ENCODE data around the gene XAF1. TPM values are rescaled to one million over a fixed set of nuclear protein-coding genes. Genes with fewer than 3 reads are reported as not detected.
A peak's percentile ranks its signal among the peaks of the same experiment; 100 is the strongest.

Gene XAF1
- polyA plus RNA-seq, 1 donor (not counting 4 experiments of a cell fraction or from before 2014, with no cell fraction given): 10.6 TPM

DNA sequence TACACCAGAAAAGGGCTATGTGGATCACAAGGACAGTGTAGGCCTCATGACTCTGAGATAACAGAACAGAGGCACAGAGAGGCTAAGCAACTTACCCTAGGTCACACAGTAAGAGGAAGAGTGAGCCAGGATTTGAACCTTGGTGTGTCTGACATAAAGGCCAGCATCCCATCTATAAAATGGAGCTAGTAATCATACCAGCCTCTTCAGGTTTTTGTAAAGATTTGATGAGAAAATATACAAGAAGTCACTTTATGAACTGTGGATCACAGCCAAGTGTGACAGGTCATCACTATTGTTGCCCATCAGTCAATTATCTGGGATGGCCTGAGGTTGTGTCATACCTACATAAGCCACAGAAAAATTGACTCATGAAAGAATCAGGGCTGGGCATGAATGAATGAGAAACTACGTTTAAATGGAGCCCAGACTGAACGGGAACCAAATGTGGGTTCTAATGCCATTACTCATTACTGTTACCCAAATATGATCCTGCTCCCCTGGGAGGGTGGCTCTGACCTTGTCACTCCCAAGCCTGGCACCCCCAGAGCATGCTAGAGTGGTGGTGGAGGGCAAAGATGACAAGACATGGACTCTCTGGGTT, 41.1 kb downstream of the XAF1 start:
- peak; percentile 86 for FAIRE-seq
- Histone ChIP-seq H2AFZ (ENCODE audit: control insufficient read depth, low read length) (no peak overlapping the region), H3K36me3 (ENCODE audit: control insufficient read depth in 2 of 2, extremely low read depth in 1 of 2, insufficient read depth in 2 of 2, low read length in 2 of 2) (no peaks in the 10 kb centered on the region)

GRCh38 chr17:6797718-6798351, 42.0 kb downstream of the XAF1 start:
- Histone ChIP-seq H3K4me1 (ENCODE audit: control insufficient read depth, extremely low read depth, insufficient read depth, low read length) (peaks cover 24% of the 10 kb centered on the region), H3K9me1 (ENCODE audit: control insufficient read depth, extremely low read depth, insufficient read depth, low read length) (no peaks in the 10 kb centered on the region), H3K4me3 (ENCODE audit: control insufficient read depth in 2 of 3, extremely low read depth in 1 of 3, insufficient read depth in 2 of 3, low read depth in 1 of 3, low read length in 3 of 3) (no peak overlapping the region), H3K36me3 (ENCODE audit: control insufficient read depth in 2 of 2, extremely low read depth in 1 of 2, insufficient read depth in 2 of 2, low read length in 2 of 2) (no peaks in the 10 kb centered on the region), H3K4me2 (ENCODE audit: control insufficient read depth, extremely low read depth, insufficient read depth, low read depth, low read length) (peak overlapping the region; percentile 18), H3K27ac (ENCODE audit: control insufficient read depth, insufficient read depth, low read length) (no peak overlapping the region), H3K9ac (ENCODE audit: control insufficient read depth, extremely low read depth, insufficient read depth, low read length) (no peak overlapping the region), H4K20me1 (ENCODE audit: control insufficient read depth, extremely low read depth, insufficient read depth, low read length) (no peaks in the 10 kb centered on the region), H2AFZ (ENCODE audit: control insufficient read depth, low read length) (no peak overlapping the region), H3K27me3 (ENCODE audit: control insufficient read depth, extremely low read depth, insufficient read depth, low read length) (no peaks in the 10 kb centered on the region), H3K79me2 (ENCODE audit: control insufficient read depth, insufficient read depth, low read length) (no peaks in the 10 kb centered on the region), H3K9me3 (ENCODE audit: control insufficient read depth, low read depth, low read length) (no peaks in the 10 kb centered on the region)
- FAIRE-seq: no peak
- DNase-seq (ENCODE audit: low read depth, low spot score): no peak
- dilution Hi-C loops (cut with MboI; ENCODE audit: extremely low pct_ligation_motif_present, low sequenced_read_pairs): no loop called here
- TF ChIP-seq EZH2 (IDR thresholded peaks at IDR 0.05; ENCODE audit: low read length): no peak
- TF ChIP-seq, protein P1, sequence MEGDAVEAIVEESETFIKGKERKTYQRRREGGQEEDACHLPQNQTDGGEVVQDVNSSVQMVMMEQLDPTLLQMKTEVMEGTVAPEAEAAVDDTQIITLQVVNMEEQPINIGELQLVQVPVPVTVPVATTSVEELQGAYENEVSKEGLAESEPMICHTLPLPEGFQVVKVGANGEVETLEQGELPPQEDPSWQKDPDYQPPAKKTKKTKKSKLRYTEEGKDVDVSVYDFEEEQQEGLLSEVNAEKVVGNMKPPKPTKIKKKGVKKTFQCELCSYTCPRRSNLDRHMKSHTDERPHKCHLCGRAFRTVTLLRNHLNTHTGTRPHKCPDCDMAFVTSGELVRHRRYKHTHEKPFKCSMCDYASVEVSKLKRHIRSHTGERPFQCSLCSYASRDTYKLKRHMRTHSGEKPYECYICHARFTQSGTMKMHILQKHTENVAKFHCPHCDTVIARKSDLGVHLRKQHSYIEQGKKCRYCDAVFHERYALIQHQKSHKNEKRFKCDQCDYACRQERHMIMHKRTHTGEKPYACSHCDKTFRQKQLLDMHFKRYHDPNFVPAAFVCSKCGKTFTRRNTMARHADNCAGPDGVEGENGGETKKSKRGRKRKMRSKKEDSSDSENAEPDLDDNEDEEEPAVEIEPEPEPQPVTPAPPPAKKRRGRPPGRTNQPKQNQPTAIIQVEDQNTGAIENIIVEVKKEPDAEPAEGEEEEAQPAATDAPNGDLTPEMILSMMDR (optimal IDR thresholded peaks at IDR 0.05 in 1 of 3, IDR thresholded peaks at IDR 0.05 in 1 of 3, conservative IDR thresholded peaks at IDR 0.05 in 1 of 3; ENCODE audit: extremely low read depth in 1 of 3, insufficient read depth in 2 of 3, low read length in 3 of 3): no peak

More for the DNA sequence above, 41.1 kb downstream of the XAF1 start:
- Histone ChIP-seq H3K9ac (ENCODE audit: control insufficient read depth, extremely low read depth, insufficient read depth, low read length) (no peak overlapping the region), H3K9me3 (ENCODE audit: control insufficient read depth, low read depth, low read length) (no peaks in the 10 kb centered on the region), H3K27me3 (ENCODE audit: control insufficient read depth, extremely low read depth, insufficient read depth, low read length) (no peaks in the 10 kb centered on the region), H3K9me1 (ENCODE audit: control insufficient read depth, extremely low read depth, insufficient read depth, low read length) (no peaks in the 10 kb centered on the region), H3K27ac (ENCODE audit: control insufficient read depth, insufficient read depth, low read length) (peak overlapping the region; percentile 8), H3K4me2 (ENCODE audit: control insufficient read depth, extremely low read depth, insufficient read depth, low read depth, low read length) (peak overlapping the region; percentile 41), H3K4me1 (ENCODE audit: control insufficient read depth, extremely low read depth, insufficient read depth, low read length) (peaks cover 24% of the 10 kb centered on the region), H3K4me3 (ENCODE audit: control insufficient read depth in 2 of 3, extremely low read depth in 1 of 3, insufficient read depth in 2 of 3, low read depth in 1 of 3, low read length in 3 of 3) (no peak overlapping the region), H3K79me2 (ENCODE audit: control insufficient read depth, insufficient read depth, low read length) (no peaks in the 10 kb centered on the region), H4K20me1 (ENCODE audit: control insufficient read depth, extremely low read depth, insufficient read depth, low read length) (no peaks in the 10 kb centered on the region)
- no peak for TF ChIP-seq EZH2 (IDR thresholded peaks at IDR 0.05; ENCODE audit: low read length)
- TF ChIP-seq, protein P1 (optimal IDR thresholded peaks at IDR 0.05 in 1 of 3, IDR thresholded peaks at IDR 0.05 in 1 of 3, conservative IDR thresholded peaks at IDR 0.05 in 1 of 3; ENCODE audit: extremely low read depth in 1 of 3, insufficient read depth in 2 of 3, low read length in 3 of 3): no peak
- dilution Hi-C loops (cut with MboI; ENCODE audit: extremely low pct_ligation_motif_present, low sequenced_read_pairs): no loop called here
- peak; percentile 79 for DNase-seq (ENCODE audit: low read depth, low spot score)

Data from keratinocyte (primary cell).